A673 (cell line): ENCODE results near the gene ADAMTS15. TPM values are rescaled to one million over a fixed set of nuclear protein-coding genes. Genes with fewer than 3 reads are reported as not detected.

Source experiments
- BruUV-seq: library from RNA; stranded (reverse); fragments of 400-500 nt; replicated peaks from 2 replicates; lab custom pipeline; 2021; lab: Mats Ljungman, UMichigan
- CTCF ChIA-PET: fragments of 300-600 bp; sonication (Branson Sonifier 250); formaldehyde crosslinking; loops from one replicate; lab custom pipeline; 2022; ENCODE audit warnings: antibody characterized with exemption; lab: Charles Lee
- POLR2A ChIA-PET: fragments of 300-600 bp; sonication (Branson Sonifier 250); formaldehyde crosslinking; loops from one replicate; lab custom pipeline; 2022; ENCODE audit warnings: antibody characterized with exemption; ENCODE audit not compliant: low non-redundant PET; lab: Charles Lee
- DNase-seq: peaks from one replicate; pipeline ENCODE4 v3.0.0-alpha.2; 2015; ENCODE audit warnings: low spot score
- H3K27ac ChIP-seq: fragments of 200-600 bp; sonication (generic); 2 replicates; pipeline ENCODE4 v1.5.1; 2016; ENCODE audit warnings: mixed run types, low read depth, mild to moderate bottlenecking, mixed read lengths, antibody characterized with exemption, low read length; ENCODE audit not compliant: poor library complexity, severe bottlenecking
- H3K27me3 ChIP-seq: fragments of 200-600 bp; sonication (generic); replicated peaks from 2 replicates; pipeline ENCODE4 v1.6.1; 2017; ENCODE audit warnings: mixed run types, low read depth, mild to moderate bottlenecking, mixed read lengths, antibody characterized with exemption, low read length; ENCODE audit not compliant: insufficient read depth, poor library complexity
- H3K36me3 ChIP-seq: fragments of 200-600 bp; sonication (generic); 2 replicates; pipeline ENCODE4 v1.6.1; 2016; ENCODE audit warnings: mixed run types, mild to moderate bottlenecking, mixed read lengths, antibody characterized with exemption, low read length; ENCODE audit not compliant: insufficient read depth, poor library complexity, severe bottlenecking
- H3K4me1 ChIP-seq: fragments of 200-600 bp; sonication (generic); 2 replicates; pipeline ENCODE4 v1.6.1; 2017; ENCODE audit warnings: mixed run types, mild to moderate bottlenecking, mixed read lengths, antibody characterized with exemption, low read length; ENCODE audit not compliant: insufficient read depth, poor library complexity, severe bottlenecking
- H3K4me3 ChIP-seq: fragments of 200-600 bp; sonication (generic); 2 replicates; pipeline ENCODE4 v1.5.1; 2016; ENCODE audit warnings: low read depth, mixed run types, mild to moderate bottlenecking, mixed read lengths, low read length; ENCODE audit not compliant: poor library complexity, severe bottlenecking
- H3K9me3 ChIP-seq: fragments of 200-600 bp; sonication (generic); 2 replicates; pipeline ENCODE4 v1.6.1; 2016; ENCODE audit warnings: mixed run types, low read depth, mild to moderate bottlenecking, mixed read lengths, antibody characterized with exemption, low read length; ENCODE audit not compliant: poor library complexity, severe bottlenecking
- CTCF ChIP-seq: fragments of 300-800, 200-600 bp; sonication (generic); conservative IDR thresholded peaks from 2 replicates; pipeline ENCODE4 v1.5.1; 2017; ENCODE audit warnings: low read depth, mild to moderate bottlenecking, antibody characterized with exemption, low read length, moderate library complexity, mixed read lengths
- EZH2 ChIP-seq: fragments of 200-600 bp; sonication (generic); IDR thresholded peaks from 2 replicates; pipeline ENCODE4 v1.6.1; 2017; ENCODE audit warnings: borderline replicate concordance, low read depth, mild to moderate bottlenecking, mixed read lengths, antibody characterized with exemption, low read length; ENCODE audit not compliant: poor library complexity, severe bottlenecking
- intact Hi-C: fragments of 100-400 bp; cut with micrococcal nuclease; formaldehyde crosslinking; loops from one replicate; pipeline ENCODE4 v1.10.0; 2022; ENCODE audit not compliant: unreplicated experiment
- total RNA-seq: library from RNA; stranded (reverse); gene quantifications from 2 replicates; pipeline ENCODE4 v1.2.3, GENCODE V29; 2021

Gene ADAMTS15
- total RNA-seq, 1 experiment from 2014 or later: 0.99 TPM

DNA sequence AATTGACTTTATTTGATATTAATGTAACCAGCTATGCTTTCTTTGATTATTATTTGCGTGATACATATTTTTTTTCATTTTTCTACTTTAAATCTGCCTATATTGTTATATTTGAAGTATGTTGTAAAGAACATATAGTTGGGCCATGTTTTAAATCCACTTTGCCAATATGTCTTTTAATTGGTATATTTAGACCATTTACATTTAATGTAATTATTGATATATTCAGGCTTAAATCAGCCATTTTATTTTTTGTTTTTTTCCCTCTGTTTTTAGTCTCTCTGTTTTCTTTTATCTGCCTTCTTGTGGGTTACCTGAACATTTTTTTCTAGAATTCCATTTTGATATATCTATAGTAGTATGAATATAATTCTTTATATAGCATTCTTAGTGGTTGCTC lies 55.9 kb downstream of the ADAMTS15 start:
- intact Hi-C loops: no loop called here
- CTCF ChIA-PET: no interaction called here
- BruUV-seq: no TSS peak
- DNase-seq: no peak
- Histone ChIP-seq H3K36me3 (no peaks in the 10 kb centered on the region), H3K27me3 (no peaks in the 10 kb centered on the region), H3K4me1 (no peaks in the 10 kb centered on the region), H3K27ac (no peak overlapping the region), H3K9me3 (peaks cover 14% of the 10 kb centered on the region), H3K4me3 (no peak overlapping the region)
- TF ChIP-seq EZH2: no peak
- TF ChIP-seq CTCF: no peak
- POLR2A ChIA-PET: no interaction called here

DNA sequence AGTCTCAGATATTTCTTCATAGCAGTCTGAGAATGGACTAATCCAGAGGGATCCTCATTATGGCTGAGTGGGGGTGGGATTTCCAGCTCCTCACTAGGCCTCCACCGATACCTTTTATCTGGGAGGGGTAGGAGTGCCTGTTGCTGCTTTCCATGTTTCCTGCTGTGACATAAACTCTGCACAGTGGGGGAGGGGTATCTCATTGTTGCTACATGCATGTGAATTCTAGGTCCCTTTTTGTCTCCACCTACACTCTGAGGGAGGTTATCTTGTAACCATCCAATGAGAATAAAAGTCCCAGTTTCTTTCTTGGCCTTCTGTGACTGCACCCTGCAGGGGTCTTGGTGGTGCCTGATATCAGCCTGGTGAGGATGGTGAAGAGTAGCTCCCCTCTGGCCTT lies 60.5 kb downstream of the ADAMTS15 start:
- CTCF ChIA-PET: no interaction called here
- POLR2A ChIA-PET: no interaction called here
- Histone ChIP-seq H3K36me3 (no peaks in the 10 kb centered on the region), H3K4me3 (no peak overlapping the region), H3K27ac (no peak overlapping the region), H3K9me3 (peaks cover 14% of the 10 kb centered on the region), H3K27me3 (no peaks in the 10 kb centered on the region), H3K4me1 (no peaks in the 10 kb centered on the region)
- BruUV-seq: no TSS peak
- DNase-seq: no peak
- TF ChIP-seq EZH2 (no peak), CTCF (no peak)
- intact Hi-C loops: no loop called here

- Histone ChIP-seq H3K4me1 (no peaks in the 10 kb centered on the region), H3K4me3 (no peak overlapping the region), H3K36me3 (no peaks in the 10 kb centered on the region), H3K9me3 (peaks cover 14% of the 10 kb centered on the region), H3K27me3 (no peaks in the 10 kb centered on the region), H3K27ac (no peak overlapping the region)
- intact Hi-C loops: no loop called here
- TF ChIP-seq CTCF (no peak), EZH2 (no peak)
- DNase-seq: no peak
- ChIA-PET CTCF (no interaction called here), POLR2A (no interaction called here)
- BruUV-seq: no TSS peak
These were observed 61.5 kb downstream of the ADAMTS15 start for GRCh38 chr11:130509942-130510341.
